Measurements from ENCODE around the gene YBEY. TPM values are rescaled to one million over a fixed set of nuclear protein-coding genes. Genes with fewer than 3 reads are reported as not detected.

Gene YBEY
- total RNA-seq, 3 donors from 2014 or later = 15.4 to 22.8 (median 17.3) TPM

GRCh38 chr21:46264690-46265144 is 21.4 kb upstream of the YBEY start:
- Histone ChIP-seq H3K9me3 (no peaks in the 10 kb centered on the region), H3K4me3 (no peak overlapping the region), H3K27ac (no peak overlapping the region), H3K36me3 (peaks cover 15% of the 10 kb centered on the region), H3K27me3 (no peaks in the 10 kb centered on the region), H3K4me1 (no peaks in the 10 kb centered on the region)
- intact Hi-C loops (cut with DNase I; ENCODE audit: low total_unique reads) = no loop called here
- TF ChIP-seq POLR2AphosphoS5 (IDR thresholded peaks at IDR 0.05) (no peak), POLR2A (IDR thresholded peaks at IDR 0.05) (no peak), CTCF (IDR thresholded peaks at IDR 0.05) (no peak)
- no peak for DNase-seq (ENCODE audit: low spot score in 2 of 2)

- Histone ChIP-seq H3K27me3 (no peaks in the 10 kb centered on the region), H3K9me3 (no peaks in the 10 kb centered on the region), H3K36me3 (peaks cover 20% of the 10 kb centered on the region), H3K4me3 (no peak overlapping the region), H3K27ac (no peak overlapping the region), H3K4me1 (no peaks in the 10 kb centered on the region)
- TF ChIP-seq CTCF (IDR thresholded peaks at IDR 0.05) (no peak), POLR2A (IDR thresholded peaks at IDR 0.05) (no peak), POLR2AphosphoS5 (IDR thresholded peaks at IDR 0.05) (no peak)
- intact Hi-C loops (cut with DNase I; ENCODE audit: low total_unique reads) = no loop called here
- no peak for DNase-seq (ENCODE audit: low spot score in 2 of 2)
Measured at GRCh38 chr21:46265736-46266525, 20.2 kb upstream of the YBEY start.

GRCh38 chr21:46266946-46267345 is 19.2 kb upstream of the YBEY start:
- DNase-seq (ENCODE audit: low spot score in 2 of 2) = no peak
- TF ChIP-seq CTCF (IDR thresholded peaks at IDR 0.05) = no peak
- TF ChIP-seq POLR2A (IDR thresholded peaks at IDR 0.05) = no peak
- no peak for TF ChIP-seq POLR2AphosphoS5 (IDR thresholded peaks at IDR 0.05)
- H3K9me3 ChIP-seq = no peaks in the 10 kb centered on the region
- H3K36me3 ChIP-seq = peaks cover 17% of the 10 kb centered on the region
- H3K4me3 ChIP-seq = no peak overlapping the region
- no peaks in the 10 kb centered on the region for H3K4me1 ChIP-seq
- H3K27me3 ChIP-seq = no peaks in the 10 kb centered on the region
- intact Hi-C loops (cut with DNase I; ENCODE audit: low total_unique reads) = no loop called here
- no peak overlapping the region for H3K27ac ChIP-seq

- intact Hi-C loops (cut with DNase I; ENCODE audit: low total_unique reads) = no loop called here
- peaks cover 20% of the 10 kb centered on the region for H3K36me3 ChIP-seq
- no peak for DNase-seq (ENCODE audit: low spot score in 2 of 2)
- no peaks in the 10 kb centered on the region for H3K27me3 ChIP-seq
- no peak for TF ChIP-seq CTCF (IDR thresholded peaks at IDR 0.05)
- no peak for TF ChIP-seq POLR2AphosphoS5 (IDR thresholded peaks at IDR 0.05)
- TF ChIP-seq POLR2A (IDR thresholded peaks at IDR 0.05) = no peak
- H3K4me3 ChIP-seq = no peak overlapping the region
- no peaks in the 10 kb centered on the region for H3K9me3 ChIP-seq
- H3K27ac ChIP-seq = no peak overlapping the region
- no peaks in the 10 kb centered on the region for H3K4me1 ChIP-seq
Measured at GRCh38 chr21:46268371-46268770, 17.8 kb upstream of the YBEY start.

- no peaks in the 10 kb centered on the region for H3K4me1 ChIP-seq
- peaks cover 27% of the 10 kb centered on the region for H3K36me3 ChIP-seq
- H3K4me3 ChIP-seq = no peak overlapping the region
- no peaks in the 10 kb centered on the region for H3K9me3 ChIP-seq
- DNase-seq (ENCODE audit: low spot score in 2 of 2) = no peak
- no peaks in the 10 kb centered on the region for H3K27me3 ChIP-seq
- H3K27ac ChIP-seq = no peak overlapping the region
- intact Hi-C loops (cut with DNase I; ENCODE audit: low total_unique reads) = no loop called here
- no peak for TF ChIP-seq POLR2AphosphoS5 (IDR thresholded peaks at IDR 0.05)
- no peak for TF ChIP-seq CTCF (IDR thresholded peaks at IDR 0.05)
- no peak for TF ChIP-seq POLR2A (IDR thresholded peaks at IDR 0.05)
Measured at GRCh38 chr21:46269466-46269865, 16.7 kb upstream of the YBEY start.

Data from breast epithelium (tissue), 4 donors.